ENCODE results near the gene LSM14A. TPM values are rescaled to one million over a fixed set of nuclear protein-coding genes. Genes with fewer than 3 reads are reported as not detected.
"Not testable (repeated sequence)": the region's sequence is repeated elsewhere in the genome, so short reads cannot be mapped to it uniquely, and the experiment has no call there.

Gene LSM14A
- total RNA-seq, 2 donors from 2014 or later, result 145 to 189 TPM

- no peak overlapping the region for H3K4me3 ChIP-seq
- no peak overlapping the region for H3K27ac ChIP-seq
- TF ChIP-seq CTCF (IDR thresholded peaks at IDR 0.05) (no peak), POLR2A (IDR thresholded peaks at IDR 0.05) (no peak), POLR2AphosphoS5 (IDR thresholded peaks at IDR 0.05) (no peak)
- DNase-seq (ENCODE audit: low spot score), result no peak
- intact Hi-C loops (cut with DNase I), result no loop called here
- H3K9me3 ChIP-seq, result no peaks in the 10 kb centered on the region
- no peaks in the 10 kb centered on the region for H3K36me3 ChIP-seq
- H3K4me1 ChIP-seq (replicated peaks), result no peaks in the 10 kb centered on the region
- no peaks in the 10 kb centered on the region for H3K27me3 ChIP-seq (replicated peaks; ENCODE audit: insufficient read depth)
Observed at GRCh38 chr19:34131100-34131499, 41.2 kb upstream of the LSM14A start.

GRCh38 chr19:34132145-34132544 lies 40.2 kb upstream of the LSM14A start:
- H3K36me3 ChIP-seq; H3K4me3 ChIP-seq; H3K27me3 ChIP-seq (replicated peaks; ENCODE audit: insufficient read depth); intact Hi-C loops (cut with DNase I); H3K27ac ChIP-seq; H3K9me3 ChIP-seq; H3K4me1 ChIP-seq (replicated peaks); DNase-seq (ENCODE audit: low spot score): not testable (repeated sequence)
- WGBS, result no CpG with 5 or more reads among the region's 24 CpGs

GRCh38 chr19:34132706-34133105 lies 39.6 kb upstream of the LSM14A start:
- H3K27me3 ChIP-seq (replicated peaks; ENCODE audit: insufficient read depth); DNase-seq (ENCODE audit: low spot score); H3K36me3 ChIP-seq; H3K9me3 ChIP-seq; intact Hi-C loops (cut with DNase I); H3K4me3 ChIP-seq; H3K27ac ChIP-seq; H3K4me1 ChIP-seq (replicated peaks): not testable (repeated sequence)
- 88% methylated on average over 10 of the region's 32 CpGs for WGBS

- TF ChIP-seq POLR2A (IDR thresholded peaks at IDR 0.05), result peak; percentile 60
- no peak for TF ChIP-seq CTCF (IDR thresholded peaks at IDR 0.05)
- peak; percentile 64 for TF ChIP-seq POLR2AphosphoS5 (IDR thresholded peaks at IDR 0.05)
- intact Hi-C loops (cut with DNase I), result loop anchor here (2.0 kb wide), 1 partner anchor 40 kb away; no protein-coding TSS in a partner anchor
- Histone ChIP-seq H3K4me3 (peak overlapping the region; percentile 48 to 57), H3K27me3 (replicated peaks; ENCODE audit: insufficient read depth) (no peaks in the 10 kb centered on the region), H3K36me3 (no peaks in the 10 kb centered on the region), H3K4me1 (replicated peaks) (no peaks in the 10 kb centered on the region), H3K9me3 (no peaks in the 10 kb centered on the region), H3K27ac (peak overlapping the region; percentile 67 to 78)
- under 1% methylated on average over 63 of the region's 63 CpGs for WGBS
- peak; percentile 63 for DNase-seq (ENCODE audit: low spot score)
Observed at GRCh38 chr19:34134190-34135053, 37.9 kb upstream of the LSM14A start.

- H3K27me3 ChIP-seq (replicated peaks; ENCODE audit: insufficient read depth), result no peaks in the 10 kb centered on the region
- TF ChIP-seq POLR2A (IDR thresholded peaks at IDR 0.05) (no peak), CTCF (IDR thresholded peaks at IDR 0.05) (no peak), POLR2AphosphoS5 (IDR thresholded peaks at IDR 0.05) (no peak)
- intact Hi-C loops (cut with DNase I), result loop anchor here (2.0 kb wide), 1 partner anchor 40 kb away; no protein-coding TSS in a partner anchor
- WGBS, result 88% methylated on average over 24 of the region's 24 CpGs
- H3K9me3 ChIP-seq, result no peaks in the 10 kb centered on the region
- H3K27ac ChIP-seq, result no peak overlapping the region
- no peaks in the 10 kb centered on the region for H3K4me1 ChIP-seq (replicated peaks)
- no peaks in the 10 kb centered on the region for H3K36me3 ChIP-seq
- DNase-seq (ENCODE audit: low spot score), result no peak
- peak overlapping the region; percentile 48 to 57 for H3K4me3 ChIP-seq
Observed at GRCh38 chr19:34135054-34135800, 37.1 kb upstream of the LSM14A start.

Data from prostate gland (tissue), 2 donors.